Activated CD4-positive, alpha-beta T cell treated with anti-CD3 and anti-CD28 coated beads for 48 hours (primary cell): ENCODE measurements around the gene LRIG3.
"Not testable (repeated sequence)": the region's sequence is repeated elsewhere in the genome, so short reads cannot be mapped to it uniquely, and the experiment has no call there.

ENCODE experiments used
- DNase-seq: peaks from one replicate; pipeline ENCODE4 v3.0.0-alpha.2; 2020

Gene LRIG3

GRCh38 chr12:58927120-58927519 lies 6.8 kb upstream of the LRIG3 start:
- DNase-seq: no peak

DNA sequence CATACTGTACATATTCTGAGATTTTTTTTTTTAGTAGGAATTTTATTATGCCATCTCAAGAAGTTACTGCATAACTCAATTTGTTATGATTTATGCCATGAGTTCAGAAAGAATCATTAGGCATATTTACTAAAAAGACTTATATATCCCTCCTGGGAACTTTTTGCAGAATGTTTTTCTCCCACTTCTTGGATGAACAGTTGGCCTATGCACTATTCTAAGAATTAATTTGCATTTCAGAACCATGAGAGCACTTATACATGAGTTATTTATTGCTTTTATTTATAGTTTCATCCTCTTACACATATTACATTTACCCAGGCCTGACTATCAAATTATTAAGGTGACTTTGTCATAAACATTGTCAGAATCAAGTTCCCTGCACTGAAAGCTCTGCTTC lies 6.3 kb upstream of the LRIG3 start:
- DNase-seq: no peak

- no peak for DNase-seq
Observed at GRCh38 chr12:58925751-58926150, 5.4 kb upstream of the LRIG3 start.

- DNase-seq: no peak
Observed at GRCh38 chr12:58925111-58925611, 4.9 kb upstream of the LRIG3 start.

GRCh38 chr12:58924652-58925051 lies 4.3 kb upstream of the LRIG3 start:
- no peak for DNase-seq

GRCh38 chr12:58923781-58924180 lies 3.5 kb upstream of the LRIG3 start:
- no peak for DNase-seq

GRCh38 chr12:58922849-58923248 lies 2.5 kb upstream of the LRIG3 start:
- no peak for DNase-seq

- peak; percentile 11 for DNase-seq
Observed at GRCh38 chr12:58920961-58921861, 907 bp upstream of the LRIG3 start.

DNA sequence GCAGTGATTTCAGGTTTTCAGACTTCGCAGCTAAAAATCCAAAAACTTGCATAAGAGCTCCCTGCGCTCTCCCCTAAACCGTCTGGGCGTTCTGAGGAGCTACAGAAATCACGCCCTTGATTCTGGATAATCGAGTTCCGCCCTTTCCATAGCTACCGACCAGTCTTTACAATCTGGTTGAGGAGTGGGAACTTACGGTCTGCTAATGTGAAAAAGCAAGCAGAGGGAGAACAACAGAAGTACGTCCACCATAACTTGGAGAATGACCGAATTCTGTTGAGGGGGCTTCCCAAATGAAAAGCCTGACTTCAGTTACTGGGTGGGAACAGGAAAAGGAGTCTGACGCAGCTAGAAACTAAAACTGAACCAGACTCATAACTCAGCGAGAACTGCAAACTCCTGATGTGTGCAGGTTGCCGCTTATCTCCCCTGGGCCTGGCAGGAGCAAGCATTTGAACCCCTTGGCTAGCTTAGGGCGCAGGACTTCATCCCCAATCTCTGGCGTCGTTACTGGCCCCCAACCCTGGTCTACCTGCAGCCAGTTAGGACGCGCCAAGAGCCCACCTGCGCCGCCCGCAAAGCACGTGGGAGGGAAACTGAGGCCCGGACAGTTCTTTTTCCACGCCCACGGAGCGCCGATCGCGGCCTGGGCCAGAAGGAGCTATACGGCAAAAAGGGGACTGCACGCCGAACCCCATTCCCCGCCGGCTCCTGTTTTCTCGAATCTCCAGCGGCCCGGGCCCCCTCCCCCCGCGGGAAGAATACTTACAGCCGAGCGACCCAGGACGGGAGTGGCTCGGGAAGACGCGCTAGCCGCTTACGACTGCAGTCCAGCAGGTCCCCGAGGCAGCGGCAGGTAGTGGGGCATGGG lies 838 bp downstream of the LRIG3 start:
- DNase-seq: no peak

GRCh38 chr12:58918469-58918844 lies 1.8 kb downstream of the LRIG3 start:
- no peak for DNase-seq

DNA sequence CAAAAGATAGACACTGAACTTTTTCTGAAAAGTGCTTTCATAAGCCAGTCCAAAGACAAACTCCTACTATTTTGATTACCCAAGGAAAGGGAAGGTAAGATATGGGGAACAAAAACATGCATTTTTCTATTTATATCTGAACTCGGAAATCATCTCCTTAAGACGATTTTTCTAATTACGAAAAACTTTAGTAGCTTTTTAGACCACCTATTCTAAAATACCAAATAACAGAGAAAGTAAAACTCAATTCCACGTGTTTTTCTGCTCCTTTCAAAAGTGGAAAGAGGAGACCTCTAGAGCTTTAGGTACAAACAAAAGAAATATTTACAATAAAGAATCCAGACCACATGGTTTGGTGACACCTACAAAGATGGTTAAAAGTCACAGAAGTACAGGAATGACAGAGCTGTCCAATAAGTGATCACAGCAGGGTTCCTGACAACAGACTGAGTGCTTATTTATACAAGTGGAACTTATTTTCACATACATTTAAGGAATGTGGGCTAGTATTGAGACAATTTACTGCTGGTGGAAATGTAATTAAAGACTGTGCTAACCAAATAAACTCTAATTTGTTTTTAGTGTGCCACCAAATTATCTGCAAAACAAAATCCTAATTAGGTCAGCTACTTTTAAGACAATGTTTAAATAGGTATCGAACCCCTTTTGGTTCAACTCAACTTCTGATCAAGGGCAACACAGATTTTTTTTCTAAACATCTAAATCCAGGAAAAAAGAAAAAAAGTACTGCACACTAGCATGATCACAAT lies 2.4 kb downstream of the LRIG3 start:
- DNase-seq: no peak

DNA sequence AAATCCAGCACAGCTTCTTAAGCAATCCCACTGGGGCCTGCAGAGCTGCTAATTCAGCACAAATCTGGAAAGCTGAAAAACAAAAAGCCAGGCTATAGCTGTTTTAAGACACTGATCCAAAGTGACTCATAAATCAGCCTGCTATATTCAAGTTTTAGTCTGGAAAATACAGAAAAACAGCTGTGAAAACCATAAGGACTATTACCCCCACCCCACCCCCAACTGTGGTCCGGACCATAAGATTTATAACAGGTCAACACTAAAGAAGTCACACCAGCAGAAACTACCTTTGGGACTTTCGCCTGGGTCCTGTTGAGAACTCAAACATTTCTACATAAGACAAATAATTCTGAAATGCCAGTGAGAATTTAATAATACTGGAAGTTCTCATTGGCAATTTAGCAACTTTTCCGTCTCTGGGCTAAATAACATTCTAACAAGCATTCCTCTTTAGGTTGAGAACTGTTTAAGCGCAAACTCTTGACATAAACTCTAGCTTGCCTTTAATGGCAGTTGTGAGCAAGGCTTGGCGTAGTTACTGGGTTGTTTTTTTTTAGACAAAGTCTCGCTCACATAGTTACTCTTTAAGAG lies 3.3 kb downstream of the LRIG3 start:
- no peak for DNase-seq

DNA sequence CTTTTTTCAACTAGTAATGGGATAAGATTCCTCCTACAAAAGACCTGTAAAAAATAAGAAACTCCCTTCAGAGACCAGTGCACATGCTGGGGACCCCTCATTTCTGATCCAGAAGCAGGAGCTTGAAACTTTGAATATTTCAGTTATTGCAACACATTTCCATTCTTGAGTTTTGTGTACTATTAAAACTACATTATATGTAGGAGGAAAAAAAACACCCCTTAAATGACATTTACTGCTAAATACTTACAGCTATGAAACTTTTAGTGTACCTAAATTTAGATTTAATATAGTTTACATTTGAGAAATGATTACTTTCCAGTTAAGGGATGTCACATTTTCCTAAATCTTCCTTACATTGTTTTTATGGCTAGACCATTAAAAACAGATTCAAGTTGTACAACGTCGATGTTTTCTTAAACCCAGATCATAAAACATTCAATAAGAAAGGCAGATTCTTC lies 4.1 kb downstream of the LRIG3 start:
- DNase-seq: no peak

DNA sequence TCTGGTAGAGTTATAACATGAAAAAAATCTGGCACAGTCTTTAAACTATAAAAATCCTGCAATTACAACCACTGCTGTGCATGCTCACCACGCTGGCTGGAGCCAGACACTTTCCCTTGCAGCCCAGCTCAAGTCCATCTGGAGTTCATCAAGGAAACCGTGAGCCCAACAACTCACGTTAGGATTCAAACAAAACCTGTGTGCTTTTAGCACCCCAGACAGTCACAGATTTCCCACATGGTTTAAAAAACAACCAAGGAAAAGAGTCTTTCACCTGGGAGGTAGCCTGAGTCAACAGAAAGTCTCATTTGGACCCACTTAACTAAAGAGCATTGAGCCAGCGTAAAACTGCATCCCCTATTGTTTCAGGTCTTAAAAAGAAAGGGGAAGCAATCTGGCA lies 4.7 kb downstream of the LRIG3 start:
- no peak for DNase-seq

GRCh38 chr12:58915037-58915436 lies 5.3 kb downstream of the LRIG3 start:
- no peak for DNase-seq

DNA sequence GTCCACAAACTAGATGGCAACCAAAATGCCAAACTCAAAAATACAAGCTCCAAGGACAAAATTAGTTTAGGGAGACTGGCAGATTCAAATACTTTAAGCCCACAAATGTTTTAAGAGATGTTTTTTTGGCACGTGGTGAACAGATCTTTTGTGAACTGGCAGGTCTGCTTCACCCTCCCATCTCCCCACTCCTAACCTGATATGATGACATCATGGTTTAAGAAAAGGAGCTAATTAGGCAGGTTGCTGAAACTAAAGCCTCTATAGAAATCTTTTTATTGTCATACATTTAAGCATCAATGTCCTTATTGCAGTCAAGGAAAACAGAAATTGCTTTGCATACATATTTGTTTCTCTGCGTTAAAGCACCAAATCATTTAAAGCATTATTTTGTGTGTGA lies 5.8 kb downstream of the LRIG3 start:
- no peak for DNase-seq

- DNase-seq: no peak
Observed at GRCh38 chr12:58907391-58907790, 12.9 kb downstream of the LRIG3 start.

GRCh38 chr12:58906917-58907316 lies 13.4 kb downstream of the LRIG3 start:
- DNase-seq: no peak

DNA sequence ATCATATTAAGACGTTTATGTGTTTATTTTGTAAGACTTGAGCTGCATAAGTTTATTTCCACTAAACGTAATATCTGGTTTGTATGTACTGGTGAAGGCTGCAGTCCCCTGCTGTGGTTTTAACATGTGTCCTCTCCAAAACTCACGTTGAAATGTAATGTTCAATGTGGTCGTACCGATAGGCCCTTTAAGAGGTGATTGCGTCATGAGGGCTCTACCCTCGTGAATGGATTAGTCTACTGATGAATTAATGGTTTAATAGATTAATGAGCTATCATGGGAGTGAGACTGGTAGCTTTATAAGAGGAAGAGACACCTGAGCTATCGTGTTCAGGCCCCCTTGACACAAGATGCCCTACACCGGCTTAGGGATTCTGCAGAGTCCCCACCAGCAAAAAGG lies 14.9 kb downstream of the LRIG3 start:
- DNase-seq: no peak

DNA sequence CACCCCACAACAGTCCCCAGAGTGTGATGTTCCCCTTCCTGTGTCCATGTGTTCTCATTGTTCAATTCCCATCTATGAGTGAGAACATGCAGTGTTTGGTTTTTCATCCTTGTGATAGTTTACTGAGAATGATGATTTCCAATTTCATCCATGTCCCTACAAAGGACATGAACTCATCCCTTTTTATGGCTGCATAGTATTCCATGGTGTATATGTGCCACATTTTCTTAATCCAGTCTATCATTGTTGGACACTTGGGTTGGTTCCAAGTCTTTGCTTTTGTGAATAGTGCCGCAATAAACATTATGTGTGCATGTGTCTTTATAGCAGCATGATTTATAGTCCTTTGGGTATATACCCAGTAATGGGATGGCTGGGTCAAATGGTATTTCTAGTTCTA lies 17.6 kb downstream of the LRIG3 start:
- not testable (repeated sequence) for DNase-seq

DNA sequence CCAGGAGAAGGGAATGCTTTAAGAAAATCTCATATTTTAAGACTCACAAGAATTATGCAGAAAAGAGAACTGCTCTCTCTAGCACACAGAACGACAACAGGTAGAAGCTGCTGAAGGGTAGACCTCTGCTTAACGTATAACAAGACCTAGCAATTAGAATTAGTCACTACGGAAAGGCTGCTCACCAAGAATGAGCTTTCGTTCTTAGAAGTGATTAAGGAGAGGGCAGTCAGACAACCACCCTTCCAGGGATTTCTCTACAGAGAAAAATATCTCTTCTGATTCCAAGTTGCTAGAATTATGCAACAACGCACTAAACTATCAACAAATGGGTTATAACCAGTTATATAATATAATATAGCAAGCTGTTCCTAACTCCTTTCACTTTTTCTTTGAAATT lies 18.6 kb downstream of the LRIG3 start:
- DNase-seq: no peak

- DNase-seq: no peak
Observed at GRCh38 chr12:58897969-58898368, 22.3 kb downstream of the LRIG3 start.

DNA sequence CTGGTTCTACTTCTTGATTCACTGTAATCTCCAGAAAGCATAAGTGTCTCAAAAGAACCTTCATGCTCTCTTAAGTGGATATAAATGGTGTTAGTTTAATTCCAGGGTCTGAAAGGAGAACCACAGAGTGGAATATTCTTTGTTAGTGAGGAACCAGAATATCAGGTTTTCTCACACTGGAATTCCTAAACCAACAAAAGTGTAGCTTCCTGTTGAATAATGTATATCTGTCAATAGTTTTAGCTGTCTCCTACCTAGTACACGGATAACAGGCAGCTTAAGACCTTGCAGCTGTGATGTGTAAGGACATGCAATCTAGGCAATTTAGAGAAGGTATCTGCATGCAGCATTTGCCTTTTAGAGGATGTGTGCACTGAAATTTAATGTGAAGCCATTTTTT lies 24.0 kb downstream of the LRIG3 start:
- DNase-seq: no peak
